Tibial nerve (tissue), 4 donors: Measurements from ENCODE around the gene ANAPC10.

Experiments used
- EP300 ChIP-seq, 2 donors: sonication (generic); formaldehyde crosslinking; IDR thresholded peaks; one replicate each; pipeline ENCODE4 v1.6.1; 2017; ENCODE audit warnings: antibody characterized with exemption in 2 of 2, mild to moderate bottlenecking in 1 of 2
- POLR2A ChIP-seq, 2 donors: fragments of 450-650 bp; IDR thresholded peaks; one replicate each; pipeline ENCODE4 v1.6.1; 2017; ENCODE audit warnings: antibody characterized with exemption in 2 of 2, mild to moderate bottlenecking in 2 of 2, moderate library complexity in 2 of 2
- TF ChIP-seq, protein P1 (sequence below), 5 experiments: fragments of 200-600 bp in 3 of 5; fragments of 450-650 bp in 2 of 5; sonication (generic) in 3 of 5; IDR thresholded peaks; one replicate each; pipeline ENCODE4 v1.5.1; 2016 to 2019; ENCODE audit warnings: antibody characterized with exemption in 5 of 5, mild to moderate bottlenecking in 3 of 5, moderate library complexity in 2 of 5

DNA sequence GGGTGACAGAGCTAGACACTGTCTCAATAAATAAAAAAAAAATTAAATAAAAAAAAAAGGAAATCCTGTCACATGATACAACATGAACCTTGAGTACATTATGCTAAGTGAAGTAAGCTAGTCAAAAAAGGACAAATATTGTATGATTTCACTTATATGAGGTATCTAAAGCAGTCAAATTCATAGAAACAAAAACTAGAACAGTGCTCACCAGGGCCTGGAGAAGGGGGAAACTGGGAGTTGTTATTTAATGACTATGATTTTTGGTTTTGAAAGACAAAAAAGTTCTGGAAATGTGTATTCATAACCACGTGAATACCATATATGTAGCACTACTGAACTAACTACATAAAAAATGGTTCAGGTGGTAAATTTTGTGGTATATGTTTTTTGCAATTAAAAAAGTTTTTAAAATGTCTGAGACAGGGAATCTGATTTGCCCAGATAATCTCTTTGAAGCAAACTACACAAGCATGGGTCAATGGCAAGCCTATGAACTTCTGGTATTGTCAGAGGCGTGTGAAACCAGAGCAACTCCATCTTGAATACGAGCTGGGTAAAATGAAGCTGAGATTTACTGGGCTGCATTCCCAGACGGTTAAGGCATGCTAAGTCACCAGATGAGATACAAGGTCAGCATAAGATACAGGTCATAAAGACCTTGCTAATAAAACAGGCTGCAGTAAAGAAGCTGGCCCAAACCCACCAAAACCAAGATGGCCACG is 42.3 kb downstream of the ANAPC10 start:
- TF ChIP-seq, protein P1, sequence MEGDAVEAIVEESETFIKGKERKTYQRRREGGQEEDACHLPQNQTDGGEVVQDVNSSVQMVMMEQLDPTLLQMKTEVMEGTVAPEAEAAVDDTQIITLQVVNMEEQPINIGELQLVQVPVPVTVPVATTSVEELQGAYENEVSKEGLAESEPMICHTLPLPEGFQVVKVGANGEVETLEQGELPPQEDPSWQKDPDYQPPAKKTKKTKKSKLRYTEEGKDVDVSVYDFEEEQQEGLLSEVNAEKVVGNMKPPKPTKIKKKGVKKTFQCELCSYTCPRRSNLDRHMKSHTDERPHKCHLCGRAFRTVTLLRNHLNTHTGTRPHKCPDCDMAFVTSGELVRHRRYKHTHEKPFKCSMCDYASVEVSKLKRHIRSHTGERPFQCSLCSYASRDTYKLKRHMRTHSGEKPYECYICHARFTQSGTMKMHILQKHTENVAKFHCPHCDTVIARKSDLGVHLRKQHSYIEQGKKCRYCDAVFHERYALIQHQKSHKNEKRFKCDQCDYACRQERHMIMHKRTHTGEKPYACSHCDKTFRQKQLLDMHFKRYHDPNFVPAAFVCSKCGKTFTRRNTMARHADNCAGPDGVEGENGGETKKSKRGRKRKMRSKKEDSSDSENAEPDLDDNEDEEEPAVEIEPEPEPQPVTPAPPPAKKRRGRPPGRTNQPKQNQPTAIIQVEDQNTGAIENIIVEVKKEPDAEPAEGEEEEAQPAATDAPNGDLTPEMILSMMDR (IDR thresholded peaks at IDR 0.05): no peak
- no peak for TF ChIP-seq POLR2A (IDR thresholded peaks at IDR 0.05)
- TF ChIP-seq EP300 (IDR thresholded peaks at IDR 0.05): no peak
